ENCODE results near the gene CHRNA4.

DNA sequence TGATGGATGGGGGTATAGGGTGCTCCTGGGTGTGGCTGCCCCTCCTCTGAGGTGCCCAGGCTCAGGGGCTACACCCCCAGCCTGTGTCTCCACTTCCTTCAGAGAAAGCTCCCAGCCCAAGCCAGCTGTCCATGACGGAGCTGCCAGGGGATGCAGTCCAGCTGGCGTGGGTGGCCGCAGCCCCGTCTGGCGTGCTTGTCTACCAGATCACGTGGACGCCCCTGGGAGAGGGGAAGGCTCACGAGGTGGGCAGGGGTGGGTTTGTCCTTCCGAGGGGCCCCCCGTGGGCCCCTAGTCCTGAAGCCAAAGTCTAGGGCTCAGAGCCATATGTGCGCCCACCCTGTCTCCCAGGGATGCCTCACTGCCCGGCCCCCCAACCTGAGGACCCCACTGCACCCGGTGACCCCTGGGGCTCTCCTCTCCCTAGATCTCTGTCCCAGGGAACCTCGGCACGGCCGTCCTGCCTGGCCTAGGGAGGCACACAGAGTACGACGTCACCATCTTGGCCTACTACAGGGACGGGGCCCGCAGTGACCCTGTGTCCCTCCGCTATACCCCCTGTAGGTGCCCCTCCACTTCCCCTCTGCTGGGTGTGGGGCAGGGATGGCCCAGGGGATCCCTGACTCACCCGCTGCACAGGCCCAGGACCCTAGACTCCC, 48.3 kb downstream of the CHRNA4 start:
- TF ChIP-seq CTCF (IDR thresholded peaks at IDR 0.05) (no peak), POLR2A (IDR thresholded peaks at IDR 0.05) (no peak)
